GM19043 (cell line): ENCODE results near the gene ATG10.

Experiments
- ATAC-seq: cut with Tn5 transposase; IDR thresholded peaks from one replicate; pipeline ENCODE4 v1.9.1; 2021; ENCODE audit warnings: low read depth; ENCODE audit not compliant: unreplicated experiment

ATG10 gene

GRCh38 chr5:82297711-82298110 lies 325.9 kb downstream of the ATG10 start:
- ATAC-seq = no peak

DNA sequence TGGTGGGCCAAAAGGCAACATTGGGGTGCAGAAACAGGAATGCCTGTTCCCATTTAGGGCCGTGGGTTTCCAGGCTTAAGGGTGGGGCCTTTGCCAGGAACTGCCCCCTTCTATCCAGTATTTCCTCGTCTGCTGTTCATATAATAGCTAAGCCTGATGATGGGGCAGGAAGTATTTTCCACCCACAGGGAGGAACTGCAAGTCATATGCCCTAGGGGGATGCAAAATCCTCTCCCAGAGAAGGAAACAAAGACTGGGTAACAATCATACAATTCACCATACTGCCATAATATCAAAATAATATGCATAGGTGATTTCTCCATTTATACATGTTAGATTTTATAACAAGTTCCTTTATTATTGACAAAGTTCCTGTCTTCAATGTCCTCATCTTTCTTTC lies 326.8 kb downstream of the ATG10 start:
- no peak for ATAC-seq

GRCh38 chr5:82301190-82301589 lies 329.4 kb downstream of the ATG10 start:
- ATAC-seq = no peak
